Measurements from ENCODE around the gene WDR12.

DNA sequence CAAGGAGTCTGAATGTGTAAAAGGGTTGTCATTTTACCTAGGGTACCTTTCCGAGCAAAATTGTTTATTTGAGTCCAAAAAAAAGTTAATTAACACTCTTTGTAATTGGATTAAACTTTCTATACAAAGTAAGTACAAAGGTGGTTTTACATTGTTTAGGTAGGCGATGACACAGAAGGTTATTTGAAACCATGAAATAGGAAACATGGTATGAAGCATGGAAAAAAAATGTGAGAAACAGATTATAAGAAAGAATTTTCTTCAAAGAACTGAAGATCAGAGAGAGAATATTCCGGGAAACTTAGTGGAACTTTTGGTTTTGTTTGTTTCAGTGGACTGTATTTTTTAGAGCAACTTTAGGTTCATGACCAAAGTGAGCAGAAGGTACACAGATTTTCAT lies 33.3 kb upstream of the WDR12 start:
- TF ChIP-seq GATA2 (IDR thresholded peaks at IDR 0.05; ENCODE audit: low read depth, low read length) (no peak), GATA3 (IDR thresholded peaks at IDR 0.05; ENCODE audit: low read depth, low read length) (no peak)
